BE2C (cell line): ENCODE results near the gene RXRA.

Experiments
- DNase-seq: peaks from one replicate; pipeline ENCODE4 v3.0.0-alpha.2; 2020
- H3K27me3 ChIP-seq: fragments of 250-450 bp; sonication (Bioruptor Pico); 2 replicates; pipeline ENCODE4 v1.5.1; 2020; ENCODE audit warnings: mild to moderate bottlenecking
- H3K36me3 ChIP-seq: fragments of 250-450 bp; sonication (Bioruptor Pico); 2 replicates; pipeline ENCODE4 v1.5.1; 2020; ENCODE audit warnings: mild to moderate bottlenecking
- H3K4me1 ChIP-seq: fragments of 250-450 bp; sonication (Bioruptor Pico); 2 replicates; pipeline ENCODE4 v1.5.1; 2020
- H3K4me3 ChIP-seq: 2 replicates; pipeline ENCODE4 v1.5.1; 2011; ENCODE audit warnings: low read depth, low read length
- H3K9me3 ChIP-seq: fragments of 250-450 bp; sonication (Bioruptor Pico); 2 replicates; pipeline ENCODE4 v1.5.1; 2020
- CTCF ChIP-seq: IDR thresholded peaks from 2 replicates; pipeline ENCODE4 v1.5.1; 2012; ENCODE audit warnings: mild to moderate bottlenecking, low read depth, low read length

The RXRA gene

GRCh38 chr9:134410835-134411217 is 84.6 kb downstream of the RXRA start:
- H3K27me3 ChIP-seq, result no peaks in the 10 kb centered on the region
- H3K4me3 ChIP-seq, result no peak overlapping the region
- TF ChIP-seq CTCF, result no peak
- no peak for DNase-seq
- no peaks in the 10 kb centered on the region for H3K9me3 ChIP-seq
- no peaks in the 10 kb centered on the region for H3K36me3 ChIP-seq
- peaks cover 68% of the 10 kb centered on the region for H3K4me1 ChIP-seq

GRCh38 chr9:134411440-134412297 is 85.4 kb downstream of the RXRA start:
- no peak for TF ChIP-seq CTCF
- Histone ChIP-seq H3K36me3 (no peaks in the 10 kb centered on the region), H3K27me3 (no peaks in the 10 kb centered on the region), H3K4me1 (peaks cover 64% of the 10 kb centered on the region), H3K4me3 (no peak overlapping the region), H3K9me3 (no peaks in the 10 kb centered on the region)
- DNase-seq, result peak; percentile 53

GRCh38 chr9:134412298-134412711 is 86.0 kb downstream of the RXRA start:
- TF ChIP-seq CTCF, result peak; percentile 19
- DNase-seq, result peak; percentile 43
- Histone ChIP-seq H3K4me3 (no peak overlapping the region), H3K36me3 (no peaks in the 10 kb centered on the region), H3K27me3 (no peaks in the 10 kb centered on the region), H3K9me3 (no peaks in the 10 kb centered on the region), H3K4me1 (peaks cover 61% of the 10 kb centered on the region)

GRCh38 chr9:134413112-134413715 is 87.0 kb downstream of the RXRA start:
- Histone ChIP-seq H3K4me3 (no peak overlapping the region), H3K4me1 (peaks cover 52% of the 10 kb centered on the region), H3K27me3 (no peaks in the 10 kb centered on the region), H3K36me3 (no peaks in the 10 kb centered on the region), H3K9me3 (no peaks in the 10 kb centered on the region)
- TF ChIP-seq CTCF, result no peak
- DNase-seq, result no peak

GRCh38 chr9:134413890-134414623 is 87.8 kb downstream of the RXRA start:
- H3K36me3 ChIP-seq, result no peaks in the 10 kb centered on the region
- H3K4me3 ChIP-seq, result no peak overlapping the region
- DNase-seq, result peak; percentile 84
- peaks cover 48% of the 10 kb centered on the region for H3K4me1 ChIP-seq
- no peaks in the 10 kb centered on the region for H3K9me3 ChIP-seq
- no peaks in the 10 kb centered on the region for H3K27me3 ChIP-seq
- no peak for TF ChIP-seq CTCF
